GM18511 (cell line): ENCODE results near the gene FRMD1.

ENCODE experiments used
- ATAC-seq: cut with Tn5 transposase; IDR thresholded peaks from one replicate; pipeline ENCODE4 v1.9.1; 2021; ENCODE audit warnings: mild to moderate bottlenecking, moderate library complexity; ENCODE audit not compliant: unreplicated experiment

Gene FRMD1

GRCh38 chr6:168058691-168059551 is 20.1 kb downstream of the FRMD1 start:
- no peak for ATAC-seq

- no peak for ATAC-seq
These were observed 21.2 kb downstream of the FRMD1 start for GRCh38 chr6:168057836-168058235.

- no peak for ATAC-seq
These were observed 22.0 kb downstream of the FRMD1 start for GRCh38 chr6:168056892-168057527.

GRCh38 chr6:168055696-168056489 is 23.1 kb downstream of the FRMD1 start:
- no peak for ATAC-seq

GRCh38 chr6:168054765-168055560 is 24.0 kb downstream of the FRMD1 start:
- ATAC-seq: no peak

- no peak for ATAC-seq
These were observed 25.0 kb downstream of the FRMD1 start for GRCh38 chr6:168053957-168054471.

GRCh38 chr6:168053086-168053956 is 25.7 kb downstream of the FRMD1 start:
- ATAC-seq: no peak

GRCh38 chr6:168052291-168052891 is 26.6 kb downstream of the FRMD1 start:
- no peak for ATAC-seq

- no peak for ATAC-seq
These were observed 27.4 kb downstream of the FRMD1 start for GRCh38 chr6:168051648-168052047.

- ATAC-seq: no peak
These were observed 28.0 kb downstream of the FRMD1 start for GRCh38 chr6:168050881-168051586.

GRCh38 chr6:168050225-168050880 is 28.7 kb downstream of the FRMD1 start:
- no peak for ATAC-seq

GRCh38 chr6:168049706-168050224 is 29.2 kb downstream of the FRMD1 start:
- no peak for ATAC-seq

- ATAC-seq: no peak
These were observed 29.7 kb downstream of the FRMD1 start for GRCh38 chr6:168049277-168049676.

- ATAC-seq: no peak
These were observed 30.3 kb downstream of the FRMD1 start for GRCh38 chr6:168048724-168049025.

- ATAC-seq: no peak
These were observed 30.9 kb downstream of the FRMD1 start for GRCh38 chr6:168047841-168048723.

- no peak for ATAC-seq
These were observed 32.3 kb downstream of the FRMD1 start for GRCh38 chr6:168046696-168047095.
